Hindlimb muscle (tissue), 1 donor: ENCODE data around the gene RTL1. TPM values are rescaled to one million over a fixed set of nuclear protein-coding genes. Genes with fewer than 3 reads are reported as not detected.

Source experiments
- DNase-seq: peaks from one replicate; pipeline ENCODE4 v3.0.0-alpha.2; 2013
- polyA plus RNA-seq: library from polyadenylated mRNA; unstranded; fragments of 120-200 nt; gene quantifications from one replicate; pipeline ENCODE4 v1.2.1, GENCODE V29; 2013; ENCODE audit not compliant: insufficient read length

The RTL1 gene
- polyA plus RNA-seq, 1 donor, result 69.2 TPM

- no peak for DNase-seq
Measured at GRCh38 chr14:100832311-100832960, 71.1 kb downstream of the RTL1 start.

GRCh38 chr14:100830681-100831080 lies 72.8 kb downstream of the RTL1 start:
- DNase-seq, result no peak

Other genes starting within 250 kb of the RTL1 start
- gene DLK1, start 176.8 kb downstream of the RTL1 start, polyA plus RNA-seq, result 2,891 TPM
- 6,647 TPM for gene MEG3, start 77.6 kb downstream of the RTL1 start, polyA plus RNA-seq